ENCODE data around the gene TGM5.

The TGM5 gene

GRCh38 chr15:43221422-43221821, 45.3 kb downstream of the TGM5 start:
- FAIRE-seq (no peak), DNase-seq (ENCODE audit: insufficient read length) (no peak)
- no peak for TF ChIP-seq POLR2AphosphoS5 (IDR thresholded peaks at IDR 0.05; ENCODE audit: low read depth, low read length)
- no peak for TF ChIP-seq POLR2A (IDR thresholded peaks at IDR 0.05; ENCODE audit: low read depth, low read length)
- TF ChIP-seq TAF1 (IDR thresholded peaks at IDR 0.05; ENCODE audit: borderline replicate concordance, low read depth, low read length), result no peak

GRCh38 chr15:43220991-43221403, 45.7 kb downstream of the TGM5 start, which contains the start of gene EPB42:
TSS of gene EPB42 (minus strand) at chr15:43221018. CDS start at chr15:43220825, 193 bp downstream.
- DNase-seq (ENCODE audit: insufficient read length), result no peak
- TF ChIP-seq TAF1 (IDR thresholded peaks at IDR 0.05; ENCODE audit: borderline replicate concordance, low read depth, low read length), result no peak
- TF ChIP-seq POLR2AphosphoS5 (IDR thresholded peaks at IDR 0.05; ENCODE audit: low read depth, low read length), result no peak
- TF ChIP-seq POLR2A (IDR thresholded peaks at IDR 0.05; ENCODE audit: low read depth, low read length), result no peak
- no peak for FAIRE-seq

GRCh38 chr15:43219929-43220928, 46.5 kb downstream of the TGM5 start:
- FAIRE-seq (no peak), DNase-seq (ENCODE audit: insufficient read length) (no peak)
- TF ChIP-seq TAF1 (IDR thresholded peaks at IDR 0.05; ENCODE audit: borderline replicate concordance, low read depth, low read length) (no peak), POLR2AphosphoS5 (IDR thresholded peaks at IDR 0.05; ENCODE audit: low read depth, low read length) (no peak), POLR2A (IDR thresholded peaks at IDR 0.05; ENCODE audit: low read depth, low read length) (no peak)

- no peak for FAIRE-seq
- DNase-seq (ENCODE audit: insufficient read length), result no peak
- TF ChIP-seq POLR2AphosphoS5 (IDR thresholded peaks at IDR 0.05; ENCODE audit: low read depth, low read length) (no peak), TAF1 (IDR thresholded peaks at IDR 0.05; ENCODE audit: borderline replicate concordance, low read depth, low read length) (no peak), POLR2A (IDR thresholded peaks at IDR 0.05; ENCODE audit: low read depth, low read length) (no peak)
Observed at GRCh38 chr15:43218908-43219706, 47.6 kb downstream of the TGM5 start.

- DNase-seq (ENCODE audit: insufficient read length) (no peak), FAIRE-seq (no peak)
- TF ChIP-seq POLR2A (IDR thresholded peaks at IDR 0.05; ENCODE audit: low read depth, low read length) (no peak), POLR2AphosphoS5 (IDR thresholded peaks at IDR 0.05; ENCODE audit: low read depth, low read length) (no peak), TAF1 (IDR thresholded peaks at IDR 0.05; ENCODE audit: borderline replicate concordance, low read depth, low read length) (no peak)
Observed at GRCh38 chr15:43215961-43216360, 50.8 kb downstream of the TGM5 start.

- DNase-seq (ENCODE audit: insufficient read length), result no peak
- TF ChIP-seq POLR2A (IDR thresholded peaks at IDR 0.05; ENCODE audit: low read depth, low read length) (no peak), POLR2AphosphoS5 (IDR thresholded peaks at IDR 0.05; ENCODE audit: low read depth, low read length) (no peak), TAF1 (IDR thresholded peaks at IDR 0.05; ENCODE audit: borderline replicate concordance, low read depth, low read length) (no peak)
- no peak for FAIRE-seq
Observed at GRCh38 chr15:43214592-43215295, 52.0 kb downstream of the TGM5 start.

GRCh38 chr15:43214169-43214568, 52.6 kb downstream of the TGM5 start:
- FAIRE-seq, result no peak
- TF ChIP-seq TAF1 (IDR thresholded peaks at IDR 0.05; ENCODE audit: borderline replicate concordance, low read depth, low read length), result no peak
- DNase-seq (ENCODE audit: insufficient read length), result no peak

GRCh38 chr15:43213466-43213865, 53.3 kb downstream of the TGM5 start:
- DNase-seq (ENCODE audit: insufficient read length), result no peak
- TF ChIP-seq POLR2A (IDR thresholded peaks at IDR 0.05; ENCODE audit: low read depth, low read length) (no peak), POLR2AphosphoS5 (IDR thresholded peaks at IDR 0.05; ENCODE audit: low read depth, low read length) (no peak), TAF1 (IDR thresholded peaks at IDR 0.05; ENCODE audit: borderline replicate concordance, low read depth, low read length) (no peak)
- no peak for FAIRE-seq

- no peak for FAIRE-seq
- no peak for DNase-seq (ENCODE audit: insufficient read length)
- TF ChIP-seq TAF1 (IDR thresholded peaks at IDR 0.05; ENCODE audit: borderline replicate concordance, low read depth, low read length), result no peak
- no peak for TF ChIP-seq POLR2AphosphoS5 (IDR thresholded peaks at IDR 0.05; ENCODE audit: low read depth, low read length)
- no peak for TF ChIP-seq POLR2A (IDR thresholded peaks at IDR 0.05; ENCODE audit: low read depth, low read length)
Observed at GRCh38 chr15:43212951-43213350, 53.8 kb downstream of the TGM5 start.

- TF ChIP-seq TAF1 (IDR thresholded peaks at IDR 0.05; ENCODE audit: borderline replicate concordance, low read depth, low read length) (no peak), POLR2AphosphoS5 (IDR thresholded peaks at IDR 0.05; ENCODE audit: low read depth, low read length) (no peak), POLR2A (IDR thresholded peaks at IDR 0.05; ENCODE audit: low read depth, low read length) (no peak)
- DNase-seq (ENCODE audit: insufficient read length), result no peak
- no peak for FAIRE-seq
Observed at GRCh38 chr15:43212299-43212698, 54.4 kb downstream of the TGM5 start.

GRCh38 chr15:43211224-43211735, 55.4 kb downstream of the TGM5 start:
- DNase-seq (ENCODE audit: insufficient read length) (no peak), FAIRE-seq (no peak)
- TF ChIP-seq POLR2A (IDR thresholded peaks at IDR 0.05; ENCODE audit: low read depth, low read length) (no peak), POLR2AphosphoS5 (IDR thresholded peaks at IDR 0.05; ENCODE audit: low read depth, low read length) (no peak), TAF1 (IDR thresholded peaks at IDR 0.05; ENCODE audit: borderline replicate concordance, low read depth, low read length) (no peak)
